ENCODE measurements around the gene CNTNAP2. TPM values are rescaled to one million over a fixed set of nuclear protein-coding genes. Genes with fewer than 3 reads are reported as not detected.

Gene CNTNAP2
- total RNA-seq, 2 experiments from 2014 or later, result not detected

DNA sequence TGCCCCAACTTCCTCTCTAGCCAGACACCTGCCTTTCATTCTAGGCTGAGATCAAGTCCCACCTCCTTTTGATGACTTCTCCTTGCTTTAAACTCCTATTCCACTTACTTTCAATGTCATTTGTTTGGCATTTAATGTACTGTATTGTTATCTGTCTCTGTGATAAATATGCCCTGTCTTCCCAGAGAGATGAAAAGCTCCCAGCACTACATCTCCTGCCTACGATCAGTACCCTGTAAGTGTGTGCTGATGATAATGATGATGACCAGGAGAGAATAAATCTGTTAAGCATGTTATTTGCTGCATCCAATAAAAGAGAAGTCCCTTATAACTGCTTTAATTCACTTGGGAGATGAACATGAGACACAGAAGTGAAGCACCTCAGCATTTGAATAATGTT lies 2106.6 kb downstream of the CNTNAP2 start:
- Histone ChIP-seq H3K4me1 (ENCODE audit: insufficient read depth, low read length) (no peaks in the 10 kb centered on the region), H3K27ac (ENCODE audit: low read depth in 1 of 2, low read length in 2 of 2) (no peak overlapping the region), H3K4me3 (ENCODE audit: low read length) (no peak overlapping the region), H3K27me3 (ENCODE audit: control insufficient read depth in 1 of 2, insufficient read depth in 2 of 2, low read length in 2 of 2) (no peaks in the 10 kb centered on the region), H3K9me3 (ENCODE audit: control insufficient read depth in 1 of 2, insufficient read depth in 1 of 2, low read length in 2 of 2) (no peaks in the 10 kb centered on the region), H3K36me3 (ENCODE audit: insufficient read depth, low read length) (no peaks in the 10 kb centered on the region)
- intact Hi-C loops (cut with DNase I, micrococcal nuclease), result no loop called here
- H3K4me3 Mint-ChIP-seq, result no peak overlapping the region
- H3K9me3 Mint-ChIP-seq, result peaks cover 2% of the 10 kb centered on the region
- H3K27me3 Mint-ChIP-seq, result peaks cover 9% of the 10 kb centered on the region
- DNase-seq (no peak), ATAC-seq (ENCODE audit: poor library complexity) (no peak)
- H3K4me1 Mint-ChIP-seq (ENCODE audit: low read depth), result no peaks in the 10 kb centered on the region
- TF ChIP-seq CTCF (IDR thresholded peaks at IDR 0.05), result no peak
- CTCF ChIA-PET, result no interaction called here
- H3K27ac Mint-ChIP-seq, result no peak overlapping the region
- H3K36me3 Mint-ChIP-seq (ENCODE audit: low read depth), result no peaks in the 10 kb centered on the region
- POLR2A ChIA-PET, result no interaction called here

GRCh38 chr7:148223738-148224137 lies 2107.1 kb downstream of the CNTNAP2 start:
- CTCF ChIA-PET, result no interaction called here
- peaks cover 9% of the 10 kb centered on the region for H3K27me3 Mint-ChIP-seq
- TF ChIP-seq CTCF (IDR thresholded peaks at IDR 0.05), result no peak

DNA sequence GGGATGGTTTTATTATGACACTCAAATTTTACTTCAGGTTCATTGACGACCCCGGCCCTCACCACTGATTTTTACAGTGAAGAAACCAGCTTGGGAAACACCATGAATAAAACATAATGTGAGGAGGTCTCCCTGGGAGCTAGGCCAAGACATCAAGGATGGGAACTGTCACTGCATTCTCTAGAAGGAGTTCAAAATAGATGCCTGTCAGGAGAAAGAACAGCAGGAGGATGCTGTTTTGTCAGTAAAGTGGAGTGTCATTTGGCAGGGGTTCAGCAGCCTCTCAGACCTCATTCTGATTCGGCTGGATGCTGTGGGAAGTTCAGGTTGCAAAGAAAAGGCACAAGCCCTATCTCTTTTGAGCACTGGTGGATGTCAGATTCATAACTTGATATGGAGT lies 2113.7 kb downstream of the CNTNAP2 start:
- intact Hi-C loops (cut with DNase I, micrococcal nuclease), result no loop called here

More at GRCh38 chr7:148223738-148224137, 2107.1 kb downstream of the CNTNAP2 start:
- no peak overlapping the region for H3K4me3 Mint-ChIP-seq
- Histone ChIP-seq H3K9me3 (ENCODE audit: control insufficient read depth in 1 of 2, insufficient read depth in 1 of 2, low read length in 2 of 2) (no peaks in the 10 kb centered on the region), H3K4me1 (ENCODE audit: insufficient read depth, low read length) (no peaks in the 10 kb centered on the region), H3K4me3 (ENCODE audit: low read length) (no peak overlapping the region), H3K27ac (ENCODE audit: low read depth in 1 of 2, low read length in 2 of 2) (no peak overlapping the region), H3K36me3 (ENCODE audit: insufficient read depth, low read length) (no peaks in the 10 kb centered on the region), H3K27me3 (ENCODE audit: control insufficient read depth in 1 of 2, insufficient read depth in 2 of 2, low read length in 2 of 2) (no peaks in the 10 kb centered on the region)
- no peaks in the 10 kb centered on the region for H3K4me1 Mint-ChIP-seq (ENCODE audit: low read depth)
- H3K36me3 Mint-ChIP-seq (ENCODE audit: low read depth), result no peaks in the 10 kb centered on the region
- DNase-seq, result no peak
- POLR2A ChIA-PET, result no interaction called here
- intact Hi-C loops (cut with DNase I, micrococcal nuclease), result no loop called here
- no peak overlapping the region for H3K27ac Mint-ChIP-seq
- ATAC-seq (ENCODE audit: poor library complexity), result no peak
- H3K9me3 Mint-ChIP-seq, result peaks cover 2% of the 10 kb centered on the region

More for the DNA sequence above, 2113.7 kb downstream of the CNTNAP2 start:
- no peaks in the 10 kb centered on the region for H3K36me3 Mint-ChIP-seq (ENCODE audit: low read depth)
- Histone ChIP-seq H3K27me3 (ENCODE audit: control insufficient read depth in 1 of 2, insufficient read depth in 2 of 2, low read length in 2 of 2) (no peaks in the 10 kb centered on the region), H3K36me3 (ENCODE audit: insufficient read depth, low read length) (no peaks in the 10 kb centered on the region), H3K4me1 (ENCODE audit: insufficient read depth, low read length) (no peaks in the 10 kb centered on the region), H3K4me3 (ENCODE audit: low read length) (no peak overlapping the region), H3K27ac (ENCODE audit: low read depth in 1 of 2, low read length in 2 of 2) (no peak overlapping the region), H3K9me3 (ENCODE audit: control insufficient read depth in 1 of 2, insufficient read depth in 1 of 2, low read length in 2 of 2) (no peaks in the 10 kb centered on the region)
- H3K4me1 Mint-ChIP-seq (ENCODE audit: low read depth), result no peaks in the 10 kb centered on the region
- ChIA-PET CTCF (no interaction called here), POLR2A (no interaction called here)
- H3K9me3 Mint-ChIP-seq, result no peaks in the 10 kb centered on the region
- H3K4me3 Mint-ChIP-seq, result no peak overlapping the region
- H3K27ac Mint-ChIP-seq, result no peak overlapping the region
- ATAC-seq (ENCODE audit: poor library complexity) (no peak), DNase-seq (no peak)
- peaks cover 14% of the 10 kb centered on the region for H3K27me3 Mint-ChIP-seq
- TF ChIP-seq CTCF (IDR thresholded peaks at IDR 0.05), result no peak

All from CD4-positive, alpha-beta T cell (primary cell).